Anterior cingulate cortex (tissue), 58 donors: Measurements from ENCODE around the gene TRMT2A.

ENCODE experiments used
- DNase-seq, 58 donors: peaks; one replicate each; lab custom pipeline; 2025; lab: John Stamatoyannopoulos, UW

The TRMT2A gene

DNA sequence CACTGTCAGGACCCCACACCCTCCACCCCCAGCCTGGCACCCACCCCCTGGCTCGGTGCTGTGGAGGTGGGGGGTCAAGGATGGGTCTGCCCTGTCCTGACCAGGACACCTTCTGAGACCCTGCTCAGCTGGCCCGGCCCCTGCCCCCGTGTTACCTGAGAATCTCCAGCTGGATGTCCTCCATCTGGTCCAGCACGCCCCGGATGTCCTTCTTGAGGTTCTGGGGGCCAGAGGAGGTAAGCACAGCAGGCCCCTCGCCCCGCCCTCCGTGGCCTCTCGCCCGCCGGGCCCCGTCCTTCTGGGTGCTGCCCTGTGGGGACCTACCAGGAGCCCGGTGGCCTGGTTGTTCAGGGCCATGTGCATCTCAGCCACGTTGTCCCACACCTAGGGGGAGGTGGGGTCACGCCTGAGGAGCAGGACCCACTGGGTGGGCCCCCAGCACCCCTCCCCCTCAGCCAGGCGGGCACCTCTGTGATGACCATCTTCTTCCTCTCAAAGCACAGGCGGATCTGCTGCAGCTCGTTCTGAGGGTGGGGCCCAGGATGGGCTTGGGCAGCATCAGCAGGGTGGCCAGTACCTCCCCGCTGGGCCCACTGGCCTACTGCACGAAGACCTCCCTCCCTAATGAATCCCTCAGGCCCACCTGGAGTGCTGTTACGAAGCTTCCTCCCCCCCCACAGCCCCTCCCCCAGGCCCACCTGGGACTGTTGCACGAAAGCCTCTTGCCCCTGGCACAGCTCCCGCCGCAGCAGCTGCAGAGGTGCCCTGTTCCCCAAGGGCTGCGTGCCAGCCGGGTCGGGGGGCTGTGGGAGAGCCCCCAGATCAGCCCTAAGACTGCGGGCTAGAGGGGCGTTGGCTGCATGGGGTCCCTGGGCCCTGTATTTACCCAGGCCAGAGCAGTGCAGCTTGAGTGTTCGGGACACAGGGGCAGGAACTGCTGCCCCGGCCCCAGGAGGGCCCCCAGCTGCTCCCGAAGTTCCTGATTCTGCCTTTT lies 32.5 kb upstream of the TRMT2A start:
- no peak for DNase-seq

DNA sequence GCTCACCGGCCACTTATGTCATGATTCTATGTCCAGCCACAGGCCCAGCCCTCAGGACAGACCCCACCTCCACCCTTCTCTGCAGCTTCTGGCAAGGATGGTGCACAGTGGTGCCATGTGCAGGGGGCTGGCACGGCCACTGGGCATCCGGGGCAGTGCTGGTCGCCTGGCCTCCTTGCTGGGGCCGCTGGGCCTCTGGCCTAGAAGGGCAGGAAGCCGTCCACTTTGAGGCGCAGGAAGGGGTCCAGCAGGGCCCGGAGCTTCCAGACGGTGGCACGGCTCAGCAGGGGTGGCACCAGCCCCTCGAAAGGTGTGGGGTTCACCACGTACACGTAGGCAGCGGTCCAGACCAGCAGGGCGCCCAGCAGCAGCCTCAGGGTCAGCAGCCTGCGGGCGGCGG lies 31.4 kb upstream of the TRMT2A start:
- DNase-seq = no peak

DNA sequence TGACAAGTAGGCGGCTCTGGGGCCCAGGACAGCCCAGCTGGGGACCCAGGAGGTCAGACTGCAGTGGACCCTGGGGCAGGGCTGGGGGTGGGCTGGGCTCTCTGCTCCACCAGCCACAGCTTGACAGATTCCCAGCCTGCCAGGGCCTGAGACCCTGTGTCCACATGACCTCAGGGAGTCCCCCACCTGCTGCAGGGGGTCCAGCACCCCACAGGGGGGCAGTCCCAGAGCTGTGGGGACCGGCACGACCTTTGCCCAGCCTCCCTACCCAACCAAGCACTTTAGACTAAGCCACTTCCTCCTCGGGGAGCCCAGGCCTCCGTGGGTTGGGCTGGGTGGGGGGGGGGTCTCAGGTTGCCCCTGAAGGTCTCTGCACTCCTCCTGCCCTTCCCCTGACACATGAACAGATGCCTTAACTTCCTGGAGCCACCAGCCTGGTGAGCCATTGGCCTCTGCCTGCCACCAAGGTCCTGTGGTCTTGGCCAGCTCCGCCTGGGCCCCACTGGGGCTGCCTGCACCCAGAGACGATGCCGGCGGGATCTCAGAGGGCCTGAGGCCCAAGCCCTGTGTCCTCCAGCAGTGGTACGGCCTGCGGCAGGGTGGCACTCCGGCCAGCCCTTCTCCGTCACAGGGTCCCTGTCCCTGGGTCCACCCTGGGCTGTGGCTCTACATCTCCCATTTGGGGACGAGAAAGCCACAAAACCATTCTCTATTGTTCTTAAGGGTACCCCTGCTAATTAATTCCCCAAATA lies 30.4 kb upstream of the TRMT2A start:
- no peak for DNase-seq

DNA sequence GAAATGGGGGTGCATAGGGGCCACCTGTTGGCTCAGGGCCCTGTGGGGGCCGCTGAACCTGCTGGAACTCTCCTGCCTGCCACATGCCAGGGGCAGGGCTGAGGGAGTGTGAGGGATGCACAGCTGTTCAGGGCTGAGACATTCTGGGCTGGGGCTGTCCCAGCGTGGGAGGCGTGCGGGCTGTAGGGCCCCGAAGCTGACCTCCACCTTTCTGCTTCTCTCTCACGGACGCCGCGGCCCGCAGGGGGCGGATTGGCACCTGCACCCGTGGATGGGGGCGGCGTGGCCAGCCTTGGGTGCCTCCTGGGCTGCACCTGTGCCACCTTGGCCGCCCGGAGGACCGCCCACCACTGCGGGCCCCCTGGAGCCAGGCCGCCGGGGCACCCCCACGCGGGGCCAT lies 29.8 kb upstream of the TRMT2A start:
- no peak for DNase-seq

DNA sequence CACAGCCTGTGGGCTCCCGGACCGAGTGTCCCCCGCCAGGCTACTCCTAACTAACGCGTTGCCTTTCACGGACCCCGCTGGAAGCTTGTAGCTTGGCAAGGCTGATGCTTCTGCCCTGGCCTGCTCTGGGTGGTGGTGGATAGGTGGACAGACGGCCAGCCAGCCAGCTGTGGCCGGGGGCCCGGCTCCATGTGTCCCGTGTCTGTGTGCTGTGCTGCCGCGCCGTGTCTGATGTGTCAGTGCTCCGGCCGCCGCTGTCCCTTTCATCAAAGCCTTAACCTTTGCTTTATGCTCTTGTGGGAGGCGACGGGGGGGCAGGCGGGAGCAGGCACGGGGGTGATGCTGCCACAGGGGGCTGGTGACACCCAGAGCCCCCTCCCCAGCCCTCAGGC lies 28.8 kb upstream of the TRMT2A start:
- DNase-seq = no peak

DNA sequence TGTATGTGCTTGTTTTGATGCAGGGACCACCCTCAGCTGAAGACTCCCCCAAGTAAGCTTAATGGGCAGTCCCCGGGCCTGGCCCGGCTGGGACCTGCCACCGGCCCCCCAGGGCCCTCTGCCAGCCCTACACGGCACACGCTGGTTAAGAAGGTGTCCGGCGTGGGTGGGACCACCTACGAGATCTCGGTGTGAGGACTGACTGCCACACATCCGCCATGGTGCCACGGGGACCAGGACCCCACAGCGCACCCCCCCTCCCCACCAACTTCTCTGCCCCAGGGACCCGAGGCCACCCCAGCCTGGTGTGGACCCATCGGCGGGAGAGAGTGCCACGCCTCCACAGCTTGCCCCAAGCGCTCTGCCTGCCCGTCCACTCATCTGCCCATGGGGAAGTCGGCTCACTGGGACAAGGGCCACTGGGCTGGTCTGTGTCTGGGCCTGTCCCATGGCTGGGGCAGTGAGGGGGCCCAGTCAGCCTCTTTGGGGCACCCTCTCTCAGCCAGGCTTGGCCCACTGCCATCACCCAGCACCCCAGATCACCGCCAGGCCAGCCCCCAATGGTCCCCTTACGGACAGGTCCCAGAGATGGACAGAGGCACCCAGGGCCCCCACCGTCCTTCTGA lies 28.3 kb upstream of the TRMT2A start:
- DNase-seq = no peak

DNA sequence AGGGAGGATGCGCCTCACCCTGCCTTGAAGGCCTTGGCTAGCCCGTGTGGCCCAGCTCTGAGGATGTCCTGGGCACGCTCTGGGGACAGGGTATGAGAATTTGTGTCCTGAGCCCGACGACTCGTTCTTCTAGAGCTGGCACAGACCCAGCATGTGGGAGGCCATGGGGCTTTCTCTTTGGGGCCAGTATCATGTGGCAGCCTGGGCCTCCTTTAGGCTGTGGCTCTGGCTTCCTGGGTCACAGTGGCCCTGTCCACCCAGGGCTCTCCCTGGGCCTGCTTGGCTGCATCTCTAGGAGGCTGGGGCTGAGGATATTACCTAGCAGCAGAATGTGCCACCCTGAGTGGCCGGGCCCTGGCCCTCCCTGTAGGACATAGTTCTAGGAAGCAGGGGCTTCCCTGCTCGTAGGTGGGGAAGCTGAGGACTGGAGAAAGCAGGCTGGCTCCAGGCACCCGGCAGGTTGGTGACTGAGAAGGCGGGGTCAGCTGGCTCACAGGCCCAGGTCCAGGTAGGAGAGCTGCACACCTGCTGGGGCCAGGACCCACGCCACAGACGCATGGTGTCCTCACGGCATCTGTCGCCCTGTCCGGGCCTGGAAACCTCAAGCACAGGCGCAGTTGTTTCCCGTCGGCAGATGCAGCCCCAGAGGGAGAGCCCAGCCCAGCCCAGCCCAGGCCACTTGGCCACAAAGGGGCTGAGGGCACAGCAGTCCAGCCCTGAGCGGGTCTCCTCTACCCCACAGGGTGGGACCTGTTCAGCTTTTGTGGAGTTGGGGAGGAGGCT lies 27.0 kb upstream of the TRMT2A start:
- no peak for DNase-seq

DNA sequence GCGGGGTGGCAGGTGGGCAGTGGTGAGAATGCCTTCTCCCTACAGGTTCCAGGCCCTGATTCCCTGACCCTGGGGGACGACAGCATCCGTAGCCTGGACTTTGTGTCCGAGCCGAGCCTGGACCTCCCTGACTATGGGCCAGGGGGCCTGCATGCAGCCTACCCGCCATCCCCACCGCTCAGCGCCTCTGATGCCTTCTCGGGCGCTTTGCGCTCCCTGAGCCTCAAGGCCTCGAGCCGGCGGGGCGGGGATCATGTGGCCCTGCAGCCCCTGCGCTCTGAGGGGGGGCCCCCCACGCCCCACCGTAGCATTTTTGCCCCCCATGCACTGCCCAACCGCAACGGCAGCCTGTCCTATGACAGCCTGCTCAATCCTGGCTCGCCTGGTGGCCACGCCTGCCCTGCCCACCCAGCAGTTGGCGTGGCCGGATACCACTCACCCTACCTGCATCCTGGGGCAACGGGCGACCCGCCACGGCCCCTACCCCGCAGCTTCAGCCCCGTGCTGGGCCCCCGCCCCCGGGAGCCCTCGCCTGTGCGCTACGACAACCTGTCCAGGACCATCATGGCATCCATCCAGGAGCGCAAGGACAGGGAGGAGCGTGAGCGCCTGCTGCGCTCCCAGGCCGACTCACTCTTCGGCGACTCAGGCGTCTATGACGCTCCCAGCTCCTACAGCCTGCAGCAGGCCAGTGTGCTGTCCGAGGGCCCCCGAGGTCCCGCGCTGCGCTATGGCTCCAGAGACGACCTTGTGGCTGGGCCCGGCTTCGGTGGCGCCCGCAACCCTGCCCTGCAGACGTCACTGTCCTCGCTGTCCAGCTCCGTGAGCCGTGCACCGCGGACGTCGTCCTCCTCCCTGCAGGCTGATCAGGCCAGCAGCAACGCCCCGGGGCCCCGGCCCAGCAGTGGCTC lies 25.9 kb upstream of the TRMT2A start:
- DNase-seq = no peak

DNA sequence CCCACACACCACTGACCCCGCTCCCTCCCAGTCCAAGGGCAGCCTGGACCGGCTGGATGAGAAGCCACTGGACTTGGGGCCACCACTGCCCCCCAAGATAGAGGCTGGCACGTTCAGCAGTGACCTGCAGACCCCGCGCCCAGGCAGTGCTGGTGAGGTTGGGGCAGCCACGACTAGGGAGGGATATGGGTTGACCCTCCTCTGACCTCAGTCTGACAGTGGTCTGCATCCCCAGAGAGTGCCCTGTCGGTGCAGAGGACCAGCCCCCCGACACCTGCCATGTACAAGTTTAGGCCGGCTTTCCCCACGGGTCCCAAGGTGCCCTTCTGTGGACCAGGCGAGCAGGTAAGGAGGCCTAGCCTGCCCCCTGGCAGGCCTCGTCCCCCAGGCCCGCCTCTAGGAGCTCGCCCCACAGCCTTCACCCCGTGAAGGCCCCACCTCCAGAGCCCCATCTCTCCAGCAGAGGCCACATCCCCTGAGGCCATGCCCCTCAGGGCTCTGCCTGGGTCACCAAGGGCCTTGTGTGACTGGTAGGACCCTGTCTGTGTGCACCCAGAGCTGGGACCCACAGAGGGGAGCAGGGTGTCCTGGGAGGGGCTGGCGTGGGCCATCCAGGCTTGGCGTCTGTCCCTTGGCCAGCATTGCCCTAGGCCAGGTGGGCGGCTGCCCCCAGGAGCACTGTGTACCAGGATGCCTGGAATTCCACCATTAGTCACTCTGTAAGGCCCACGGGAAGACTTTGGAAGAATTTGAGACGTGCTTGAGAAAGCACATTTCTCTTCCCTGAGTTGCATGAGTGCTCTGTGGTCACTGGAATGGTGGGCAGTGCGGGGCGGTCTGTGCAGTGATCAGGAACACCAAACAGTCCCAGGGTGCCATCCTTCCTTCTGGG lies 24.4 kb upstream of the TRMT2A start:
- no peak for DNase-seq

DNA sequence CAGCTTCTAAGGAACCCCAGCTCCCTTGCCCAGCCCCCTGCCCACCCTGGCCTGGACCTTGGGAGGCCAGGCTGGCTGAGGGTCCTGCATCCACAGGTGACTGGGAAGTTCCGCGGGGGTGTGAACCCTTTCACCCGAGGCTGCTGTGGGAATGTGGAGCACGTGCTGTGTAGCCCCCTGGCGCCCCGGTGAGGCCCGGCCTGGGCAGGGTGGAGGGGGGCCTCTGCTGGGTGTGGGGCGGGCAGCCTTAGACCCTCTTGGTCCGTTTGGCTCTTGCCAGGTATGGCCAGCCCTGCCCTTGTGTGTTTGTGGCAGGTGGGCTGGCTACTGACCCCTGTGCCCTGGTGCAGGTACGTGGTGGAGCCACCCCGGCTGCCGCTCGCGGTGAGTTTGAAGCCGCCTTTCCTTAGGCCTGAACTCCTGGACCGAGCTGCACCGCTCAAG lies 23.5 kb upstream of the TRMT2A start:
- no peak for DNase-seq

DNA sequence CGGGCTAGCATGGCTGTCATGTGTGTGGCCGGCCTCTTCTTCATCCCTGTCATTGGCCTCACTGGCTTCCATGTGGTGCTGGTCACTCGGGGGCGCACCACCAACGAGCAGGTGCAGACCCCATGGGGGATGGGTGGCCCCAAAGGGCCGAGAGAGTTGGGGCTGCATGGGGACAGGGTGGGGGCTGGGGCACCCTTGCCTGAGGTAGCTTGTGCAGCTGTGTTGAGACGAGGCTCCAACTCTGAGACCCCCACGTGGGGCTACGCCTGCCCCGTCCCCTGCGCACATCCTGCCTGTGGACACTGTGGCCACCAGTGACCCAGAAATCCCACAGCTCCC lies 23.1 kb upstream of the TRMT2A start:
- DNase-seq = no peak

DNA sequence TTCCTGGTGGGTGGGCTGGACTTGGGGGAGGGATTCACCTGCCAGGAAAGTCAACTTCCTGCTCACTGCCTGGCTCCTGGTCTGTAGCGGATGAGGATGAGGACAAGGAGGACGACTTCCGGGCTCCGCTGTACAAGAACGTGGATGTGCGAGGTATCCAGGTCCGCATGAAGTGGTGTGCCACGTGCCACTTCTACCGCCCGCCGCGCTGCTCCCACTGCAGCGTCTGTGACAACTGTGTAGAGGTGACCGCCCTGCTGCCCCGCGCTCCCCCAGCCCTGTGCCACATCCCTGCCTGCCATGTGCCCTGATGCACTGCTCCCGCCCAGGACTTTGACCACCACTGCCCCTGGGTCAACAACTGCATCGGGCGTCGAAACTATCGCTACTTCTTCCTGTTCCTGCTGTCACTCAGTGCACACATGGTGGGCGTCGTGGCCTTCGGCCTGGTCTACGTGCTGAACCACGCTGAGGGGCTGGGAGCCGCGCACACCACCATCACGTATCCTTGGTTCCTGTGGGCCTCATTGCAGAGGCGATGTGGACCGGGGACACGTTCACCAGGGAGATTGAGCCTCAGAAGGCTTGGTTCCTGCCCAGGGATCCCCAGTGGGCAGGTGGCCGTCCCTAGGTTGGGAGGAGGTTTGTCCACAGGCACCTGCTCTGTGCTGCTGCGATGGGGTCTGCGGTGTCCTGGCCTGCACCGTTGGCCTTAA lies 22.5 kb upstream of the TRMT2A start:
- no peak for DNase-seq

DNA sequence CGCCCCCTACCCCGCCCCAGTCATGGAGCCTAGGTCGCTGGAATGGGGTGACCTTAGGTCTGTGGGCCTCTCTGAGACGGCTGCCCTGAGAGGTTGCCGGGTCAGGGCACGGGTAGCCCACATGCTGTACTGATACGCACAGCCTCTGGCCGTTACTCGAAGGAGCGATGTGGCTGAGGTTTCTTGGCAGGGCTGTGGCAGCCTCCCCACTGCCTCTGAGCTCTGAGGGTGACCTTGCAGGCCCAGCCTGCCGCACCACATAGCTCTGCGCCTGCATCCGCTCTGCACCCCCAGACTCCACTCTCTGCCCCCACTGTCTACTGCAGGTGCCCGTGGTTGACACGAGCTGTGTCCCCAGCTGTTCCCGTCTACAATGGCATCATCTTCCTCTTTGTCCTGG lies 21.8 kb upstream of the TRMT2A start:
- DNase-seq = no peak

DNA sequence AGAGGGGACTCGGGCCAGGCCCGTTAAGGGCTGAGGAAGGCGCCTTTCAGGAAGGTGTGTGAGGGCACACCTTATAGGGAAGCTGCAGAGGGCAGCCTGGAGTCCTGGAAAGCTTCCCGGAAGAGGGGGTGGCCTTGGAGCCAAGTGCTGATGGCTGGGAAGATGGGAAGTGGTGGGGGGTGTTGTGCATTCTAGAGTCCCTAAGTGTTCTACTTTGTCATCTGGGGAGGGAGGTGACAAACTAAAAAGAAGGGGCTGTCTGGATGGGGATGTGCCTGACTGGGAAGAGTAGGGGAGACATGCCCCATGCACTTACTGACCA lies 21.4 kb upstream of the TRMT2A start:
- DNase-seq = peak in 28 of 58 donors; percentile 13 to 72 (median 56)

DNA sequence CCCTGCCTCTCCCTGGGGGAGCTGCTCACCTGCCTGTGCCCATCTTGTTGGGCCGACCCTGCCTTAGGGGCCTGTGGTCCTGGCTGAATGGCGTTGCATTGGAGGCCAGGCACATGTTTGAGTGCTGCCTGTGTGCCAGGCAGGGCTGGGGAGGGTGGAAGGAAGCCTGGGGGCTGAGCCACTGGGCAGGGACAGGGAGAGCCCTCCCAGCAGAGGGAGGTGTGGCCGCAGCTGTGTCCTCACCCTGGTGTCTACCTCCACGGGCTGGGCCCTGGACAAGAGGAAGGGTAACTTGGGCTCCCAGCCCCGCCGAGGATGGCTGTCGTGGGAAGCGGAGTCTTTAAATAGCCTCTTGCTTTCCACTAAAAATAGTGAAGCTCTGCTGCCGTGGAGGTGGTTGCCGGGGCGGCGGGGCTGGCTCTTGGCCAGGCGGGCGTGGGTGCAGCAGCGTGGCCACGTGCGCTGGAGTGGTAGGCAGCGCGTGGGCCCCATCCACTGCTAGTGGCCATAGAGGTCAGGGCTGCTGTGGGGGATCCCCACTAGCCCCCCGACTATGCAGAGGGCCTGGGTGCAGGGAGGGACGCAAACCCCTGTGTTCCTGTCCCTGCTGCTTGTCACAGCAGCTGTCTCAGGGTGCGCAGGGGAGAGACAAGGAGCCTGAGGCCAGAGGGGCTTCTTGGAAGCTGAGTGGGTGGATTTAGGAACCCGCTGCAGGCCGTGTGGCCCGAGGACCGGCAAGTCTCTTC lies 20.8 kb upstream of the TRMT2A start:
- DNase-seq = peak in 39 of 58 donors; percentile 20 to 74 (median 52)

DNA sequence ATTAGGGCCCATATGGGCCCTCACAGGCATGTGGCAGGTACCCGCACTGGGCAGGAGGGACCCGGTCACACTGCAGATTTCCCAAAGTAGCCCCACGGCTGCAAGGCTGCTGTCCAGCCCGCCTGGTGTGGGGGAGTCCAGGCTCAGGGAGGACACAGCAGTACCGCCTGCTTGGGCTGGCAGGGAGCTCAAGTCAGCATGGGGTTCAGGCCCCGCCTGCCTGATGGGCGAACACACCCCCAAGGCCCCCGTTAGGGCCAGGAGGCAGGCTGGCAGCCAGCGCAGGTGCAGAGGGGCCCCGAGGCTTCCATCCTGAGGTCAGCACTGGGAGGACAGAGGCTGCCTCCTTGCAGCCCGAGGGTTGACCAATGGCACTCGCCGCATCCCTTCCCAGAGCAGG lies 20.1 kb upstream of the TRMT2A start:
- DNase-seq = no peak

DNA sequence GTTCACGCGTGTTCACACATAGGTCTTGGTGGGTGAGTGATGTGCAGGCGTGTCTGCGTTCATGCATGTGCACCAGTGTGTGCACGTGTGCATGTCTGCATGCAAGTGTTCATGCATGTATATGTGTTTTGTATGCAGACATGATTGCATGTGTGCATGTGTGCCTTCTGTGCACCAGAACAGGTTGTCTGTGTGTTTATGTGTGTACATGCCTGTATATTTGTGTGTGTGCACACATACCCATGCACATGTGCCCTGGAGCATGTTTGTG lies 19.5 kb upstream of the TRMT2A start:
- DNase-seq = no peak
